T-helper 17 cell (primary cell): ENCODE data around the gene DCAF8L2. TPM values are rescaled to one million over a fixed set of nuclear protein-coding genes. Genes with fewer than 3 reads are reported as not detected.

Experiments used
- ATAC-seq: fragments of 150-1000 bp; cut with Tn5 transposase; 2 replicates; pipeline ENCODE4 v1.10.0; 2021; ENCODE audit warnings: mild to moderate bottlenecking, moderate library complexity
- DNase-seq, 3 donors: peaks; one replicate each; pipeline versions ENCODE4 v3.0.0 to v3.0.0-alpha.2; 2020 to 2021
- H3K9me3 ChIP-seq: one replicate; pipeline ENCODE4 v1.7.0; 2013; ENCODE audit warnings: low read length, mild to moderate bottlenecking; ENCODE audit not compliant: control insufficient read depth, poor library complexity, severe bottlenecking
- H3K27ac Mint-ChIP-seq: one replicate; pipeline ENCODE4 v1.8.0; 2022; ENCODE audit warnings: mild to moderate bottlenecking, moderate library complexity, mixed read lengths
- H3K27me3 Mint-ChIP-seq: one replicate; pipeline ENCODE4 v1.8.0; 2022; ENCODE audit warnings: mixed read lengths
- H3K36me3 Mint-ChIP-seq: one replicate; pipeline ENCODE4 v1.8.0; 2022; ENCODE audit warnings: low read depth, mixed read lengths
- H3K4me1 Mint-ChIP-seq: one replicate; pipeline ENCODE4 v1.8.0; 2022; ENCODE audit warnings: mild to moderate bottlenecking, mixed read lengths
- H3K4me3 Mint-ChIP-seq: one replicate; pipeline ENCODE4 v1.8.0; 2022; ENCODE audit warnings: mild to moderate bottlenecking, moderate library complexity, mixed read lengths
- total RNA-seq, 4 donors: library from RNA in 2 of 4; stranded (reverse) in 2 of 4; gene quantifications; one replicate each; pipeline ENCODE4 v1.2.3 and lab custom pipeline; 2022 to 2026

DCAF8L2 gene
- total RNA-seq, 2 donors from 2014 or later, result not detected

GRCh38 chrX:27797575-27797974 lies 207.4 kb downstream of the DCAF8L2 start:
- Mint-ChIP-seq H3K36me3 (no peaks in the 10 kb centered on the region), H3K27ac (no peak overlapping the region), H3K27me3 (no peaks in the 10 kb centered on the region), H3K4me1 (no peaks in the 10 kb centered on the region), H3K4me3 (no peak overlapping the region)
- H3K9me3 ChIP-seq, result no peaks in the 10 kb centered on the region
- ATAC-seq, result no peak
- no peak for DNase-seq

Other genes with a start within 250 kb of the DCAF8L2 start
- gene PPP4R3C, start 127.0 kb upstream of the DCAF8L2 start, total RNA-seq, result not detected
- not detected for gene MAGEB10, start 217.6 kb downstream of the DCAF8L2 start, total RNA-seq